Stimulated activated CD4-positive, alpha-beta T cell treated with anti-CD3 and anti-CD28 coated beads, TNF-alpha, amount 100 ng/mL, for 4 hours (primary cell): Measurements from ENCODE around the gene VAC14.

Source experiments
- DNase-seq, 3 experiments: peaks; one replicate each; pipeline ENCODE4 v3.0.0-alpha.2; 2020; ENCODE audit warnings: low read depth in 3 of 3

The VAC14 gene

DNA sequence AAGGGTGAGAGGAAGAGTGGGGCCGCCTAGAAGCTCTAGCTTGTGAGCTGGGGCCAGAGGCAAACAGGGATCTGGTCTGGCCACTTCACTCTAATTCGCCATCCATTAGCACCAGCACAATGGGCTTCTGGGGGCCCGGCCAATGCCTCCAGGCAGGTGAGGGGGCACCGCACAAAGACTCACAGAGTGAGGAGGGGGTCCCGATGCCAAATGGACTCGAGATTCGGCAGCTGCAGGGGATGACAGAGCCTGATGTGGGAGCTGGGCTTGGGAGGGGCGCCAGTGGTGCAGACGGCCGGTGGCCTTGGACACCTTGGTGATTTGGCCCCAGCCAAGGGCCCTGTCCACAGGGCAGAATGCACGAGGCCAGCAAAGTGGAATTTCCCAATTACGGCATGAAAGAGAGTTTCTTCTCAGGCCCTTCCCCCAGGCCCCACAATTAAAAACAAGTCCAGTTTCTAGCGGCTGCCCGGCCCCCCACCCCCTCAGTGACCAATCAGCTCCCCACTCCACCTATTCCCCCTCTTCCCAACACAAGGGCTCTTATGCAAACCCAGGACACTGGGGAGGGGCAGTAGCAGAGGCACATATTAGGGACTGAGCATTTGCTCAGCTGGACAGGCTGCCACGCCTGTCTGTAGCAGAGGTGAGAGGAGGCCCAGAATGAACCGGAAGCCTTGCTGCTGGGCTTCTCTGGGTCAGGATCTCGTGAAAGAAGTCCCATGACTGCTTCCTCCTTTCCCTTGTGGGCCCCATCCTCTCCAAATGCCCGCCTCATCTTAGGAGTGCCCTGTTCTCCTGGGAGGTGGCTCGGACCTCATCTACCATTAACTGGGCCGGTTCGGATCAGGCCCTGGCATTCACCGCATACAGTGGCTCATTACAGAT is 75.7 kb downstream of the VAC14 start:
- no peak for DNase-seq

DNA sequence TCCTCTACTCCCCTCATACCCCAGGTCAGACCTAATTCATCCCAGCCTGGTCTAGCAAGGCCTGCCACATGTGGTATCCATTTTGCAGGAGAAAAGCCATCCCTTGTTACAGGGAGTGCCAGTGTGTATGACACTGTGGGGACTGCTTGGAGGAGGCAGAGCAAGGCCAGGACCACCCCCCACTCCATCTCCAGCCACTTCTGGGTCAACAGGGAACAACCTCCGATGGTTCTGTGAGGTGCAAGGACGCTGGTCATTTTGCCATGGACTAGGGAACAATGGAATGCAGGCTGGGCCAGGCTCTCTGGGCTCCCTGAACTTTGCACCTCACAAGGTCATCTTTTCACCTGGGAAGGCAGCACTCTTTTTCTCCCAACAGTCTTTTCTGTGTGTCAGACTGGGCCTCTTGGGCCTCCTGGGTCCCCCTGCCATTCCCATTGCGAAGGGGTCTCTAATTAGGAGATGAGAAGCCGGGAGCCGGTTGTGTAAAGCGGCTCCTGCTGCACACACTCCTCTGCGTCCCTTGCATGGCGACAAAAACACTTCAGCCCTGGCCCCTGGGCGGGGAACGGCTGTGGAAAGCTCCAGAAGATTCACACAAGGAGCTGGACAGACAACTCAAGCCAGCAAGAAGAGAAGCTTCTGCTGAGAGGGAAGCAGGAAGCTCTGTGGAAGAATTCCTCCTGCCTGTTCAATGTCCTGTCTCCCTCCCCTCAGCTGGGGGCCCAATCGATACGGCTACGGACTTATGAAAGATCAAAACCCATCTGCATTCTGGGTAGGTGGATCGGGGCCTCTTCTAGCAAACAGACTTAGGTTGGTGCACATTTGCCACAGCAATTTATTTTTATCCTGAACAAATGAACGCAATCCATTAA is 76.6 kb downstream of the VAC14 start:
- no peak for DNase-seq

DNA sequence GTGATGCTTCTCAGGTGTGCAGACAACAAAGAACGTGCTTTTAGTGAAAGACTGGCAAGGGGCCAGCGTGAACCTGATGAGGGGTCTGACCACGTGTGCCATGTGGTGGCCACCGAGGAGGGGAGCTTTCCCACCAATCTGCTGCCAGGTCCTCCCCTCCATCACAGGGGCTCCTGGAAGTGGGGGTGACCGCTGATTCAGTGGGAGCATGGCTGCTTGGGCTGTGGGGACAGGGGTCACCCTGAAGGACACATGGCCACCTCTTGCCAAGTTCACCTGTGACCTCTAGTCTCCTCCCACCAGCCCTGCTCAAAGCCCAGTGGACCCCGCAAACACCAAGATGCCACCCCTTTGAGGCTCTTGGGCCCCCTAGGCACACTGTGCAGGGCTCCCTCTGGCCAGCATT is 77.2 kb downstream of the VAC14 start:
- no peak for DNase-seq

DNA sequence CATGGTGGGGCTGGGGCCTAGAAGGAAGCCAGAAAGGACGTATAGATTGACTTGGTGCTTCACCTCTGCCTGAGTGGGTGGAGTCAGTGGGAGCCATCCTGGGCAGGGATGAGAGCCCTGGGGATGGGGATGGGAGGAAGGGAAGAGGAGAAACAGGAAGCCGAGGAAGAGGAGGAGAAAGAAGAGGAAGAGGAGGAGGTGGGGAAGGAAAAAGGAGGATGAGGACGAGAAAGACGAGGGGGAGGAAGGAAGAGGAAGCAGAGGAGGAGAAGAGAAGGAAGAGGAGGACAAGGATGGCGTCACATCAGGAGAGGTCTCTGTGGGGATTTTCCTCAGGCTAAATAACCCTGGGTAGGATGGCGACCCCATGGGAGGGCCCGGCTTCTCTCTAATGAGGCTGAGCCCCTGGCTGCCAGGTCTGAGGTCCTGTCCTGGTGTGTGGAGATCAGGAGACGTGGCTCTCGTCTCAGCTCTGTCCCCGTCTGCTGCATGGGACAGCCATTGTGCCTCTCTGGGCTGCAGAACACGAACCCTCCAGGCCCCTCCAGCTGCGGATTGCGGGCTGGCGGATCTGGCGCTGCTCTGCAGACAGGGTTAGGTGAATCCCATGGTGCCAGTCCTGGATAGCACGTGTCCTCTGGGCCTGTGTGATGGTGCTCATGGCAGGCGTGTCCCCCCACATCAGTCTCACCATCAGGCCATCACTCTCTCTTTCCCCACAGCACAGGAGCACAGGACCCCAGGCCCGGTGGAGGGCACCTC is 79.6 kb downstream of the VAC14 start:
- no peak for DNase-seq

DNA sequence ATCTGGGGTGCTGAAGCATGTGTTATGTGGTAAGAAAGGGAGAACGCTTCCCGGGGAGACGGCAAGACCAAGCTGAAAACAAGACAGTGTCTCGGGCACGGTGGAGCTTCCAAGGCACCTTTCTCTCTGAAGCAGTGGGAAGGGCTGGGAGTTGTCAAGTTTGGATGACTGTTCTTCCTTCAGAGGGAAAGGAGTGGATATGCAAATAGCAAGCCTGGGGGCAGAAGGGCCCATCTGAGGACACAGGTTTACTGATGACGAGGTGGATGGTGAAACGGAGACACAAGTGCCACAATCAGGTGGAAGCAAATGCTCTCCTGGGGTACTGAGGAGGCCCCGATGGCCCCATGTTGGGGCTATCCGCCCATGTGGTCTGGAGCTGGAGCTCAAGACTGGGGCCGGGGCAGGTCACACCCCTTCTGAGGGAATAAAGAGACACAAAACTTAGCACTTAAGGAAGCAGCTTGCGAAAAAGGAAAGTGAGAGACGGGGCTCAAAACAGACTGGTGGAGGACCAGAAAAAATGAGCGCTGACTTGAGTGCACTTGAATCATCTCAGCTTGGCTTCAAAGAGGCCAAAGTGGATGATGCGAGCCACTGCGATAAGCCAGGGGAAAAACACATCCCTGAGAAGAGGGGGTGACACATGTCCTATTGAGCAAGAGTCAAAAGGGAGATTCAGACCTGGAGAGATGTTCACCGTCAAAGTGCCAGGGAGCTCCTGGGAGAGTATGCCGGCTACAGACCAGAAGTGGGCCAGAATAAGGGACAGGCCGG is 80.3 kb downstream of the VAC14 start:
- no peak for DNase-seq

DNA sequence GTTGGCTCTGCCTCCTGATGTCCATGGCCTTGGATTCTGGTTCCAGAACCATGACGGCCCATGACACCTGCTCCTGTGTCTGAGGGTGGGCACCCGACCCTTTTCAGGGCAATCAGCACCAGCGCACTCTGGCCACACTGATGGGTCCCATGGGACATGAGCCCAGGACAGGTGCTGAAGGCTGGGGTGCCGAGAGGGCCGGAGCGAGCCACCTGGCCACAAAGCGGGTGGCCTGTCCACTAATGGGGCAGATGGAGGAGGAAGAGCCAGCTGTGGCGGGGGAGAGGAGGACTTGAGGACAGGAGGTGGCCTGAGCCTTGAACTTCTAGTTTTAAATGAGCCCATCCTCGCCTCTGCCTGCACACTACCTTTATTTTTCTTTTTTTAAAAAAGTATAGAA is 83.9 kb downstream of the VAC14 start:
- DNase-seq, result no peak

DNA sequence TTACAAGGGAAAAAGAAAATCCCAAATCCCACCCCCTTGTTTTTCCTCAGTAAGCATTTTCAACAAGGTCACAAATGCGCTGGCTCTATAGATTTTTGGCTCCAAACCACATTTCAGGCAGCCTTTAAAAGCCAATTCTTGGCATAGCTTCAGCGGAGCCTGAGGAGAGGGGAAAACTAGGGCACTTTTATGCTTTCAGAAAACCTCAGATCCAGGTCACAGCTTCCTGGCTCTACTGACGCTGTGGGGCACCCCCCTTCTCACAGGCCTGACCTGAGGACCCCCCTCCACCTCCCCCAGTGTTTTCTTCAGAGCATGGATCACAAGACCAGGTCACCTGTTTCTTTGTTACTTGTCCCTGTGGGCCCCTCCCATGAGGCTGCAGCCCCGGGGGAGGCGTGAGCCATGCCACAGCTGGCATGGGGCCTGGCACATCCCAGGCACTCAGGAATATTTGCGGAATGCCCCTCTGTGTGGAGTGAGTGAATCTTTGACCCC is 85.0 kb downstream of the VAC14 start:
- DNase-seq, result no peak

DNA sequence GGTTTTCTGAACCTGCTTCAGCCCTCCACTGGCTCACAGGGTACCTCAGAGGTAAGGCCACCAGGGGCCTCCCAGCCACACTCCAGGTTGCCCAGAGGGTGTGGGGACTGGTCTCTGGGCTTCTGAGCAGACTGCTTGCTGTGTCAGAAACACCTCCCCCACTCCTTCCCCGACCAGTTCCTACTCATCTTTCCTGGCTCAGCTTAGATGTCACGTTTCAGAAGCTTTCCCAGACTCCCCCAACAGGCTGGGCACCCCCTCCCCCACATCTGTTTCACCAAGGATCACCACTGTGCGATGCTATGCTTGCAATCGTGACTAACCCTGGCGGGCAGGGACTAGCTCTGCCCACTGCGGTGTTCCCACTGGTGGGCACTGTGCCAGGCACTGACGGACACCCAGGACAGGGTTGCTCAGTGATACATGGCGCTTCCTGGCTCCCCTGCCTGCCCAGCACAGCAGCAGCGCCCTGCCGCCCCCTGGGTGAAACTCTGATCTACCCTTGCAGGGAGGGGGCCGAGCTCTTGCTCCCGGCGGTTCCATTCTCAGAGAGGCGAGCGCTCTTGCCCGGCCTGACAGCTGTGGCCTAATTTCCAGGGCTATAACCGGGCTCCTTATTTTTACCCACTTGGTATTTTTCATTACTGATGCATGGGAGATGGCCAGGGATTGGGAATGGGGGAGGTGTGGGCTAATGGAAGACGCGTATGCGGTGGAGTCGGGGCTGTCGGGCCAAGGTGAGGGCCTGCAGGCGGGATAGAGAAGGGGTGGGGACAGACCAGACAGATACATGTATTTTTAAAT is 85.7 kb downstream of the VAC14 start:
- no peak for DNase-seq

DNA sequence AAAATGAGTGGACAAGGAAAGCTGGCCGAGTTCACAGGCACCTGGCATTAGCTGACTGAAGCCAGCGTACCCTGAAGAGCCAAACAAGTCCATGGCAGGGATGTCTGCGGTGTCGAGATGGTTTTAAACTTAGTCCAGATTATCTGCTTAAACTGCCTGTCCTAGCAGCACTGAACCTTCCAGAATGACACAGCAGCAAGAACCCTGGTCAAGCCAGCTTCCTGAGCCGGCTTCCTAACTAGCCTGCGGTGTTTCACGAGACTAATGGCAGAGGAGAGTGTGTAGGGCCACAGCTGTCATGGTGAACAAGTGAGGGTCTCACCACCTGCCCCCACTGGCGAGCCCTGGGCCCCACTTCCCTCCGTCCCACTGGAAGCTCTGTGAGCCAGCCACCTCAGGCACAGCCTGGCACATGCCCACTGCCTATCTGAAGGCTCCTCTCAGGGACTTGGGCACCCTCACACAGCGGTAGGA is 86.3 kb downstream of the VAC14 start:
- DNase-seq, result no peak

DNA sequence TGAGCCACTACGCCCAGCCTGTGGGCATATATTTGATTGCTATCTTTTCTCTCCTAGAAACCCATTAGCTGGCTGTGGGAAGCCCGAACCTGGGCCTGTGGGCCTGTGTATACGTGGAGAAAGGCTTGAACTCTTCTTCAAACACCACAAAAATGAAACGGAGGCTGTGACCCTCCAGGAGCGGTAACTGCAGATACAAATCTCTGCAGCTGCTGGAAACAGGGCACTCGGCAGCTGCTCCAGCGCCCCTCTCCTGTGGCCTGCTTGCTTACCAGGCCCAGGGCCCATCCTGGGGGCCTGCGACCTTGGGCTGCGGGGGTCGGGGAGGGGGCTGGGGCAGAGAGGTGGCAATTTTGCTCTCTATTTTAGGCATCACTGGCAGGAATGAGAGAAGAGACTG is 87.1 kb downstream of the VAC14 start:
- no peak for DNase-seq

DNA sequence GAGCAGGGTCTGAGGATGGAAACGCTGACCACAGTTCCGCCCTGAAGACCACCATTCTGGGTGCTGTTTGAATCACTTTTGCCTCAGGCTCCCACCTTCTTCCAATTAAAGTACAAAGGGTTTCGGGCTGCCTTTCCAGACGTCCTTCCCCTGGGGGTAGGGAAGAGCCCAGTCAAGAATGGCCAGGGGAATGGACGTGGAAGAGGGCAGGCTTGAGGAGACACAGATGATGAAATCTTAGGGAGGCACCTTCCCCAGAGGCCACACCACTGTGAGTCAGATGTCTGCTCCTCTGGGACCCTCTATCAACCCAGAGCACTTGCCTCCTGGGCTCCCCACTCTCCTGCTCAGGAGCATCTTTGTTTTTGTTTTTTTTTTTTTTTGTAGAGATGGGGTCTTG is 87.6 kb downstream of the VAC14 start:
- DNase-seq, result no peak

DNA sequence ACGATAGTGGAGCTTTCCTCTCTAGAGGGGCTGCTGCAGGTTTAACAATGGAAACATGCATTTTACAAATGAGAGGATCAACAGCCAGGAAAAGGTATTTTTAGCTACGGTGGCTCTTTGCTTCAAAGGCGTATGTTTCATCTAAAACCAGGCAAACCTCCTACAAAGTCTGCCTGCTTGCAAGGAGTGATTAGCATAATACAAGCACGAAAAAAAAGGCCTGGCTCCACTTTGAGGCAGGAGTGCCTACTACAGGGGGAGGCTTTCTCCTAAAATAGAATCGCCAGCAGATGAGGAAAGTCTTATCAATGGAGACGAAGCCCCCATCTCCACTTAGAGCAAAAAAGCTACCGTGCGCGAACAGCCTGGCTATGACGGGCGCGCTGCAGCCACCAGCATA is 88.0 kb downstream of the VAC14 start:
- DNase-seq, result no peak

DNA sequence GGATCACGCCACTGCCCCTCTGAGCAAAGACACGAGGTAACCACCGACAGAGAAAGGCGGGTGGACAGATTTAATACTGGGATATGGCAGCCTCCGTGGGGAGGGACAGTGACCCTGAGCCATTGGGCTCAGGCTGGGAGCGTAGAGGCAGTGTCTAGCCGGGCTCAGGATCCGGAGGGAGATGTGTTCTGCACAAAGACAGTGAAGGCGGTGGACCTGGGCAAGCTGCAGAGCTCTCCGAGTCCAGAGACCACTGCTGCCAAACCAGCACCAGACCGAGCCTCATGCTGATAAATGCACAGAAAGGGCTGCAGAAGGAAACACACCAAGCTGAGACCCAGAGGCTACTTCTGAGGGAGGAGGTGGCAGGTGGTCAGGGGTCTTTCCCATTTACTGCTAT is 88.6 kb downstream of the VAC14 start:
- no peak for DNase-seq

DNA sequence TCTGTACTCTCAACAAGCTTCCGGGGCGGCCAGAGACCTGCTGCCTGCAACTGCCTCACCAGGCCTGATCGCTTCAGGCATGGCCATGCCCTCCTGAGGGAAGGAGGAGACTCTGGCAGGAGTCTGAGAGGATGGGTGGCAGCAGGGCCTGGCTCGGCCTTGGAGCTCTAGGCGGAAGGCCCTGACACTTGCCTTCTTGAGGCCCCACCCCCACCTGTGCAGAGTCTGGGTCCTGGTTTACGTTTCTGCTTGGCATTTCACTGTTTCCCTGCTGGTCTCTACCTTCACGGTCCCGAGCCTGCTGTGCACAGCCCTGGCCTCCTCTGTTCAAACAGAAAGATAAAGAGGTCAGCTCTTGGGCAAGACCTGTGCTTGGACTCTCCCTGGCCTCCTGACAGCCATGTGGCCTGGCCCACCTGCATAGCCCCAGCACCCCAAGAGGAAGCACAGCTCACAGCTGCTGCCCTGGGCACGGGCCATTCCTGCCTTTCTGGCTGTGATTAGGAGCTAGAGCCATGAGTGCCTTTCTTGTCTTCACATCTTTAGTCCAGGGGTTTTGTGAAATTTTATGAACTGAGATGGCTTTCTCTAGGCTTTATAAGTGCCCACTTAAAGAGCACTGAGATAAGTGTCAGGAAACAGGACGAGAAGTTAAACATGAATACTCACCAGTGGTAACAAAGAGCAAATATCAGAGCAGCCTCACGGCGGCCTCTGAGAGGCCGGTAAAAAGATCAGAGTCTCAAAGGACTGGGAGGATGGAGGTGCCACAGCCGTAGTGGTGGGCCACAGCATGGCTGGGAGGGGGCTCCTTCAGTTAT is 89.5 kb downstream of the VAC14 start:
- DNase-seq, result no peak

DNA sequence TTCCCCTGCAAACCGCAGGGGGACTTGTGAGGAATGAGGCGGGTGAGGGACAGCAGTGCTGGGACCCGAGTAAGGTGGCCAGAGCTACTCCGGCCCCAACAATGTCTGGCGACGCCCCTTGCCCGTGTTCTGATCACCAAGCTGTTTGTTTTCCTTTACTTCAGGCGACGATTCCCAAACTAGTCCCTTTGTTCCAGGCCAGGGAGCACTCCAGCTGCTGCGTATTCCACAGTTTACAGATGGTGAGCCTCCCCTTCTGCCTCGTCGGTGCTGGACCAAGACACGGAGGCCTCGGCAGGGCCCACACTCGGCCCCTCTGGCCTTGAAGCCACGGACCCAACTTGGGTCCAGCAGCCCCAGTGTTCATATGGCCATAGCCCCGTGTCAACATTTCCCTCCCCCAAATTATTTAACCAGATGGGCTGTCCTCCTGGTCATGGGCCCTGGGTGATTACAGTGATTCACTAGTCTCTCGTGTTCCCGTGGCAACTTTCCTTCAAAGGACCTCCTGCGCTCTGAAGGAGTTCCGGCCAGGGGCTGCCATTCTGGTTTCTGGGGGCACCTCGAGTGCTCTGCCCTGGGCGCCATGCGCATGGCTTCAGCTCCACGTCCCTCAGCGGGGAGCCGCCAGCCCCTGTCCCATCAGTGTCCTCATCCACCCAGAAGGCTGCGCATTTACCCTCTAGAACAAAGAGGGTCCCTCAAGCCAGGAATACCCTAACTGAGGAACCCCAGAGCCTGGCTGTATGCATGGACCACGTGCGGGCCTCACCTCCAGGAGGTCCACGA is 90.3 kb downstream of the VAC14 start:
- no peak for DNase-seq

DNA sequence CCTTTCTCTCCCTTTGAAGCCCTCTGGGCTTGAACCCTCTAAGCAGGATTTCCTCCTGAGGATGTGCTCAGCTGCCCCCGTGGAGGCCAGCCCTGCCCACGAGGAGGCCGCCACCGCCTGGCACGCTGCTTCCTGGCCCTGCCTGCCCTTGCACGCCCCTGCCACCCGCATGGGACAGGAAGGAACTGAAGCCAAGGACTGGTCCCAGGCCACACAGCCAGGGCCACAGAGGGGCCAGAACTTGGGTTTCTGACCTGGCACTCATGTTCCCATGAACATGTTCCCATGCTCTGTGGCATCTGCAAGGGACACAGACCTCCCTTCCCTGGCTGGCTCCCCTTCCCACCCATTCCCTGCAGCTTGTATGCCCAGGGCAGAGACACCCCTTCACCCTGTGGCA is 91.0 kb downstream of the VAC14 start:
- DNase-seq, result no peak

DNA sequence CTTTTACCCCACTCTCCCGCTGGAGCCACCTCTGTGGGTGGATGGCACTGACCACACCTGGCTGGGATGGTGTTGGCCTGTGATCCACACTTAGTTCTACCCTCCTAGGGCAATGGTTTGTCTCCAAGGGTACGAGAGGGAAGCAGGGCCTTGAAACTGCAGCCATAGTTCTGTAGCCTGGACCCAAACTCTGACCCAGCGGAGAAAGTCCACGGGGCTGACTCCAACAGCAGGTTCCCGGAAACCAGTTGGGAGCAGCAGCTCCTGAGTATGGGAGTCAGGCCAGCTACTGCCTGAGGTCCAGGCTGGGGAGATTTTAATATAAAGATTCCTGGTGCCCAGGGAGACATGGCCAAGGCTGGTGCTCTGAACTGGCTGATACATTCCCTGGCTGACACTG is 91.5 kb downstream of the VAC14 start:
- DNase-seq, result no peak
